ENCODE data around the gene MOSPD2. TPM values are rescaled to one million over a fixed set of nuclear protein-coding genes. Genes with fewer than 3 reads are reported as not detected.

MOSPD2 gene
- total RNA-seq: 8.5 TPM

- peak; percentile 99 for ATAC-seq
Observed at GRCh38 chrX:14872851-14873675, at the start of gene MOSPD2, which contains the start of gene FANCB. MOSPD2 (plus strand) TSS chrX:14873421; CDS start chrX:14873529, 108 bp downstream. FANCB (minus strand) TSS chrX:14873069; CDS start chrX:14865510, 7,559 bp downstream.

GRCh38 chrX:14825851-14826250 is 47.4 kb upstream of the MOSPD2 start:
- ATAC-seq: no peak

- ATAC-seq: no peak
Observed at GRCh38 chrX:14826319-14826718, 46.9 kb upstream of the MOSPD2 start.

GRCh38 chrX:14829643-14830042 is 43.6 kb upstream of the MOSPD2 start:
- ATAC-seq: no peak

- ATAC-seq: no peak
Observed at GRCh38 chrX:14832151-14832550, 41.1 kb upstream of the MOSPD2 start.

GRCh38 chrX:14832586-14832985 is 40.6 kb upstream of the MOSPD2 start:
- ATAC-seq: no peak

GRCh38 chrX:14837155-14837554 is 36.1 kb upstream of the MOSPD2 start:
- ATAC-seq: no peak

- no peak for ATAC-seq
Observed at GRCh38 chrX:14843666-14844065, 29.6 kb upstream of the MOSPD2 start.

GRCh38 chrX:14851526-14851925 is 21.7 kb upstream of the MOSPD2 start:
- ATAC-seq: no peak

GRCh38 chrX:14864631-14865030 is 8.6 kb upstream of the MOSPD2 start:
- no peak for ATAC-seq

- no peak for ATAC-seq
Observed at GRCh38 chrX:14865201-14865600, 8.0 kb upstream of the MOSPD2 start.

GRCh38 chrX:14871767-14872166 is 1.5 kb upstream of the MOSPD2 start:
- no peak for ATAC-seq

- no peak for ATAC-seq
Observed at GRCh38 chrX:14872355-14872754, 866 bp upstream of the MOSPD2 start.

- ATAC-seq: no peak
Observed at GRCh38 chrX:14873676-14874049, 442 bp downstream of the MOSPD2 start.

- ATAC-seq: no peak
Observed at GRCh38 chrX:14875624-14876023, 2.4 kb downstream of the MOSPD2 start.

- ATAC-seq: no peak
Observed at GRCh38 chrX:14883826-14884225, 10.6 kb downstream of the MOSPD2 start.

GRCh38 chrX:14884714-14885113 is 11.5 kb downstream of the MOSPD2 start:
- no peak for ATAC-seq

- no peak for ATAC-seq
Observed at GRCh38 chrX:14886252-14886651, 13.0 kb downstream of the MOSPD2 start.

- no peak for ATAC-seq
Observed at GRCh38 chrX:14896273-14896672, 23.1 kb downstream of the MOSPD2 start.

GRCh38 chrX:14897042-14897441 is 23.8 kb downstream of the MOSPD2 start:
- no peak for ATAC-seq

GRCh38 chrX:14899607-14900006 is 26.4 kb downstream of the MOSPD2 start:
- ATAC-seq: peak; percentile 52

GRCh38 chrX:14902537-14902936 is 29.3 kb downstream of the MOSPD2 start:
- no peak for ATAC-seq

- no peak for ATAC-seq
Observed at GRCh38 chrX:14903891-14904290, 30.7 kb downstream of the MOSPD2 start.

- peak; percentile 80 for ATAC-seq
Observed at GRCh38 chrX:14913241-14913640, 40.0 kb downstream of the MOSPD2 start.

GRCh38 chrX:14915596-14915995 is 42.4 kb downstream of the MOSPD2 start:
- ATAC-seq: no peak
